GM23338 (cell line): Measurements from ENCODE around the gene MOCOS. TPM values are rescaled to one million over a fixed set of nuclear protein-coding genes. Genes with fewer than 3 reads are reported as not detected.

Experiments used
- ATAC-seq: fragments of 200-7000 bp; cut with Tn5 transposase; 3 replicates; pipeline ENCODE4 v1.9.1; 2020
- DNase-seq: peaks from one replicate; pipeline ENCODE4 v3.0.0-alpha.2; 2015; ENCODE audit warnings: low spot score
- H2AFZ ChIP-seq: fragments of 200-600 bp; sonication (generic); 2 replicates; pipeline ENCODE4 v1.8.0; 2016; ENCODE audit warnings: antibody characterized with exemption, mild to moderate bottlenecking, moderate library complexity
- H3F3A ChIP-seq: fragments of 200-600 bp; sonication (generic); replicated peaks from 2 replicates; pipeline ENCODE4 v1.8.0; 2017; ENCODE audit warnings: antibody characterized with exemption, mixed run types, low read depth
- H3K27ac ChIP-seq: fragments of 200-600 bp; sonication (generic); 2 replicates; pipeline ENCODE4 v1.6.1; 2016; ENCODE audit warnings: low read depth
- H3K27me3 ChIP-seq: fragments of 200-600 bp; sonication (generic); 2 replicates; pipeline ENCODE4 v1.8.0; 2016; ENCODE audit warnings: mild to moderate bottlenecking, mixed run types, moderate library complexity; ENCODE audit not compliant: insufficient read depth
- H3K36me3 ChIP-seq: fragments of 200-600 bp; sonication (generic); 2 replicates; pipeline ENCODE4 v1.8.0; 2016; ENCODE audit warnings: mild to moderate bottlenecking; ENCODE audit not compliant: insufficient read depth
- H3K4me1 ChIP-seq: fragments of 200-600 bp; sonication (generic); 2 replicates; pipeline ENCODE4 v1.8.0; 2016; ENCODE audit warnings: mild to moderate bottlenecking, moderate library complexity; ENCODE audit not compliant: insufficient read depth
- H3K4me2 ChIP-seq: fragments of 200-600 bp; sonication (generic); 2 replicates; pipeline ENCODE4 v1.7.1; 2017; ENCODE audit warnings: mixed run types
- H3K4me3 ChIP-seq: fragments of 200-600 bp; sonication (generic); 2 replicates; pipeline ENCODE4 v1.6.1; 2016; ENCODE audit warnings: mixed run types
- H3K79me2 ChIP-seq: fragments of 200-600 bp; sonication (generic); replicated peaks from 2 replicates; pipeline ENCODE4 v1.8.0; 2017; ENCODE audit warnings: mild to moderate bottlenecking; ENCODE audit not compliant: insufficient read depth
- H3K9me2 ChIP-seq: fragments of 200-600 bp; sonication (generic); 2 replicates; pipeline ENCODE4 v1.8.0; 2017; ENCODE audit not compliant: insufficient read depth
- H4K20me1 ChIP-seq: fragments of 200-600 bp; sonication (generic); replicated peaks from 2 replicates; pipeline ENCODE4 v1.8.0; 2017; ENCODE audit warnings: mild to moderate bottlenecking; ENCODE audit not compliant: insufficient read depth
- H3K27ac Mint-ChIP-seq: 2 replicates; pipeline ENCODE4 v1.8.0; 2020; ENCODE audit warnings: inconsistent platforms, mild to moderate bottlenecking, moderate library complexity, mixed read lengths
- H3K27me3 Mint-ChIP-seq: 3 replicates; pipeline ENCODE4 v1.8.0; 2022; ENCODE audit warnings: low read depth, mild to moderate bottlenecking, moderate library complexity, mixed read lengths, inconsistent platforms; ENCODE audit not compliant: insufficient read depth, poor library complexity
- H3K36me3 Mint-ChIP-seq: 3 replicates; pipeline ENCODE4 v1.8.0; 2021; ENCODE audit warnings: low read depth, mild to moderate bottlenecking, inconsistent platforms, moderate library complexity, mixed read lengths
- H3K4me1 Mint-ChIP-seq: 3 replicates; pipeline ENCODE4 v1.8.0; 2020; ENCODE audit warnings: mild to moderate bottlenecking, inconsistent platforms, mixed read lengths
- H3K4me3 Mint-ChIP-seq: 3 replicates; pipeline ENCODE4 v1.8.0; 2021; ENCODE audit warnings: moderate library complexity, mild to moderate bottlenecking, inconsistent platforms, mixed read lengths
- H3K9me3 Mint-ChIP-seq: 3 replicates; pipeline ENCODE4 v1.8.0; 2020; ENCODE audit warnings: moderate library complexity, mild to moderate bottlenecking, inconsistent platforms, mixed read lengths
- CREB1 ChIP-seq: fragments of 250-450 bp; sonication (Bioruptor Pico); IDR thresholded peaks from 2 replicates; pipeline ENCODE4 v1.5.0; 2020; ENCODE audit warnings: low read depth, mild to moderate bottlenecking, moderate library complexity
- EZH2 ChIP-seq: fragments of 200-600 bp; sonication (generic); IDR thresholded peaks from one replicate; pipeline ENCODE4 v1.8.0; 2017; ENCODE audit warnings: antibody characterized with exemption, mild to moderate bottlenecking, low read depth; ENCODE audit not compliant: unreplicated experiment
- EZH2phosphoT487 ChIP-seq: fragments of 200-600 bp; sonication (generic); IDR thresholded peaks from one replicate; pipeline ENCODE4 v1.8.1; 2018; ENCODE audit warnings: antibody characterized with exemption; ENCODE audit not compliant: unreplicated experiment
- JUNB ChIP-seq: IDR thresholded peaks from one replicate; pipeline ENCODE4 v1.6.1; 2016; ENCODE audit warnings: antibody characterized with exemption; ENCODE audit not compliant: unreplicated experiment
- STAT1 ChIP-seq: IDR thresholded peaks from one replicate; pipeline ENCODE4 v1.6.1; 2016; ENCODE audit warnings: antibody characterized with exemption; ENCODE audit not compliant: unreplicated experiment
- ZNF114 ChIP-seq: fragments of 250-450 bp; sonication (Bioruptor Pico); IDR thresholded peaks from 2 replicates; pipeline ENCODE4 v1.5.0; 2020; ENCODE audit warnings: mild to moderate bottlenecking, moderate library complexity
- ZNF331 ChIP-seq: fragments of 250-450 bp; sonication (Bioruptor Pico); IDR thresholded peaks from 2 replicates; pipeline ENCODE4 v1.5.0; 2020; ENCODE audit warnings: low read depth, mild to moderate bottlenecking, moderate library complexity
- polyA plus RNA-seq: library from polyadenylated mRNA; unstranded; fragments of >200 nt; fragmentation: Nextera tagmentation; extraction: Ambion mirVana; gene quantifications from 2 replicates; pipeline ENCODE4 v1.2.1, GENCODE V29; 2016
- total RNA-seq: library from RNA; depleted of rRNA; stranded (reverse); fragments of >200 nt; shearing (Covaris generic); gene quantifications from 2 replicates; pipeline ENCODE4 v1.2.3, GENCODE V29; 2014
- TF ChIP-seq, protein P1 (sequence below): fragments of 250-450 bp; sonication (Bioruptor Pico); IDR thresholded peaks from 2 replicates; pipeline ENCODE4 v1.5.0; 2020; ENCODE audit warnings: mild to moderate bottlenecking, moderate library complexity
- TF ChIP-seq, protein P2 (sequence below), 2 experiments: fragments of 200-600 bp in 1 of 2; sonication (generic) in 1 of 2; conservative IDR thresholded peaks; 2 replicates each; pipeline versions ENCODE4 v1.5.1 to v1.6.1; 2016 to 2017; ENCODE audit warnings: antibody characterized with exemption in 2 of 2, low read depth in 2 of 2, mild to moderate bottlenecking in 2 of 2, moderate library complexity in 1 of 2
- TF ChIP-seq, protein P3 (sequence below): IDR thresholded peaks from 2 replicates; pipeline ENCODE4 v1.6.1; 2016; ENCODE audit warnings: antibody characterized with exemption

Gene MOCOS
- total and polyA plus RNA-seq, 2 experiments from 2014 or later: 3.9 to 7.2 TPM

GRCh38 chr18:36185901-36186460 lies 1.3 kb upstream of the MOCOS start (continued):
- TF ChIP-seq, protein P1, sequence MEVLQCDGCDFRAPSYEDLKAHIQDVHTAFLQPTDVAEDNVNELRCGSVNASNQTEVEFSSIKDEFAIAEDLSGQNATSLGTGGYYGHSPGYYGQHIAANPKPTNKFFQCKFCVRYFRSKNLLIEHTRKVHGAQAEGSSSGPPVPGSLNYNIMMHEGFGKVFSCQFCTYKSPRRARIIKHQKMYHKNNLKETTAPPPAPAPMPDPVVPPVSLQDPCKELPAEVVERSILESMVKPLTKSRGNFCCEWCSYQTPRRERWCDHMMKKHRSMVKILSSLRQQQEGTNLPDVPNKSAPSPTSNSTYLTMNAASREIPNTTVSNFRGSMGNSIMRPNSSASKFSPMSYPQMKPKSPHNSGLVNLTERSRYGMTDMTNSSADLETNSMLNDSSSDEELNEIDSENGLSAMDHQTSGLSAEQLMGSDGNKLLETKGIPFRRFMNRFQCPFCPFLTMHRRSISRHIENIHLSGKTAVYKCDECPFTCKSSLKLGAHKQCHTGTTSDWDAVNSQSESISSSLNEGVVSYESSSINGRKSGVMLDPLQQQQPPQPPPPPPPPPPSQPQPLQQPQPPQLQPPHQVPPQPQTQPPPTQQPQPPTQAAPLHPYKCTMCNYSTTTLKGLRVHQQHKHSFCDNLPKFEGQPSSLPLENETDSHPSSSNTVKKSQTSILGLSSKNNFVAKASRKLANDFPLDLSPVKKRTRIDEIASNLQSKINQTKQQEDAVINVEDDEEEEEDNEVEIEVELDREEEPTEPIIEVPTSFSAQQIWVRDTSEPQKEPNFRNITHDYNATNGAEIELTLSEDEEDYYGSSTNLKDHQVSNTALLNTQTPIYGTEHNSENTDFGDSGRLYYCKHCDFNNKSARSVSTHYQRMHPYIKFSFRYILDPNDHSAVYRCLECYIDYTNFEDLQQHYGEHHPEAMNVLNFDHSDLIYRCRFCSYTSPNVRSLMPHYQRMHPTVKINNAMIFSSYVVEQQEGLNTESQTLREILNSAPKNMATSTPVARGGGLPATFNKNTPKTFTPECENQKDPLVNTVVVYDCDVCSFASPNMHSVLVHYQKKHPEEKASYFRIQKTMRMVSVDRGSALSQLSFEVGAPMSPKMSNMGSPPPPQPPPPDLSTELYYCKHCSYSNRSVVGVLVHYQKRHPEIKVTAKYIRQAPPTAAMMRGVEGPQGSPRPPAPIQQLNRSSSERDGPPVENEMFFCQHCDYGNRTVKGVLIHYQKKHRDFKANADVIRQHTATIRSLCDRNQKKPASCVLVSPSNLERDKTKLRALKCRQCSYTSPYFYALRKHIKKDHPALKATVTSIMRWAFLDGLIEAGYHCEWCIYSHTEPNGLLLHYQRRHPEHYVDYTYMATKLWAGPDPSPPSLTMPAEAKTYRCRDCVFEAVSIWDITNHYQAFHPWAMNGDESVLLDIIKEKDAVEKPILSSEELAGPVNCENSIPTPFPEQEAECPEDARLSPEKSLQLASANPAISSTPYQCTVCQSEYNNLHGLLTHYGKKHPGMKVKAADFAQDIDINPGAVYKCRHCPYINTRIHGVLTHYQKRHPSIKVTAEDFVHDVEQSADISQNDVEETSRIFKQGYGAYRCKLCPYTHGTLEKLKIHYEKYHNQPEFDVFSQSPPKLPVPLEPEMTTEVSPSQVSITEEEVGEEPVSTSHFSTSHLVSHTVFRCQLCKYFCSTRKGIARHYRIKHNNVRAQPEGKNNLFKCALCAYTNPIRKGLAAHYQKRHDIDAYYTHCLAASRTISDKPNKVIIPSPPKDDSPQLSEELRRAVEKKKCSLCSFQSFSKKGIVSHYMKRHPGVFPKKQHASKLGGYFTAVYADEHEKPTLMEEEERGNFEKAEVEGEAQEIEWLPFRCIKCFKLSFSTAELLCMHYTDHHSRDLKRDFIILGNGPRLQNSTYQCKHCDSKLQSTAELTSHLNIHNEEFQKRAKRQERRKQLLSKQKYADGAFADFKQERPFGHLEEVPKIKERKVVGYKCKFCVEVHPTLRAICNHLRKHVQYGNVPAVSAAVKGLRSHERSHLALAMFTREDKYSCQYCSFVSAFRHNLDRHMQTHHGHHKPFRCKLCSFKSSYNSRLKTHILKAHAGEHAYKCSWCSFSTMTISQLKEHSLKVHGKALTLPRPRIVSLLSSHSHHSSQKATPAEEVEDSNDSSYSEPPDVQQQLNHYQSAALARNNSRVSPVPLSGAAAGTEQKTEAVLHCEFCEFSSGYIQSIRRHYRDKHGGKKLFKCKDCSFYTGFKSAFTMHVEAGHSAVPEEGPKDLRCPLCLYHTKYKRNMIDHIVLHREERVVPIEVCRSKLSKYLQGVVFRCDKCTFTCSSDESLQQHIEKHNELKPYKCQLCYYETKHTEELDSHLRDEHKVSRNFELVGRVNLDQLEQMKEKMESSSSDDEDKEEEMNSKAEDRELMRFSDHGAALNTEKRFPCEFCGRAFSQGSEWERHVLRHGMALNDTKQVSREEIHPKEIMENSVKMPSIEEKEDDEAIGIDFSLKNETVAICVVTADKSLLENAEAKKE (CRISPR knock-in tag): no peak
- TF ChIP-seq EZH2phosphoT487: no peak

GRCh38 chr18:36186461-36187192 lies 670 bp upstream of the MOCOS start:
- DNase-seq (peak; percentile 73), ATAC-seq (peak; percentile 31)
- TF ChIP-seq ZNF331 (no peak), CREB1 (no peak), JUNB (no peak), ZNF114 (CRISPR knock-in tag) (no peak), EZH2 (no peak), EZH2phosphoT487 (no peak), STAT1 (no peak)
- TF ChIP-seq, protein P2, sequence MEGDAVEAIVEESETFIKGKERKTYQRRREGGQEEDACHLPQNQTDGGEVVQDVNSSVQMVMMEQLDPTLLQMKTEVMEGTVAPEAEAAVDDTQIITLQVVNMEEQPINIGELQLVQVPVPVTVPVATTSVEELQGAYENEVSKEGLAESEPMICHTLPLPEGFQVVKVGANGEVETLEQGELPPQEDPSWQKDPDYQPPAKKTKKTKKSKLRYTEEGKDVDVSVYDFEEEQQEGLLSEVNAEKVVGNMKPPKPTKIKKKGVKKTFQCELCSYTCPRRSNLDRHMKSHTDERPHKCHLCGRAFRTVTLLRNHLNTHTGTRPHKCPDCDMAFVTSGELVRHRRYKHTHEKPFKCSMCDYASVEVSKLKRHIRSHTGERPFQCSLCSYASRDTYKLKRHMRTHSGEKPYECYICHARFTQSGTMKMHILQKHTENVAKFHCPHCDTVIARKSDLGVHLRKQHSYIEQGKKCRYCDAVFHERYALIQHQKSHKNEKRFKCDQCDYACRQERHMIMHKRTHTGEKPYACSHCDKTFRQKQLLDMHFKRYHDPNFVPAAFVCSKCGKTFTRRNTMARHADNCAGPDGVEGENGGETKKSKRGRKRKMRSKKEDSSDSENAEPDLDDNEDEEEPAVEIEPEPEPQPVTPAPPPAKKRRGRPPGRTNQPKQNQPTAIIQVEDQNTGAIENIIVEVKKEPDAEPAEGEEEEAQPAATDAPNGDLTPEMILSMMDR (conservative IDR thresholded peaks at IDR 0.05; ENCODE audit: low read depth in 2 of 2): no peak
- TF ChIP-seq, protein P3, sequence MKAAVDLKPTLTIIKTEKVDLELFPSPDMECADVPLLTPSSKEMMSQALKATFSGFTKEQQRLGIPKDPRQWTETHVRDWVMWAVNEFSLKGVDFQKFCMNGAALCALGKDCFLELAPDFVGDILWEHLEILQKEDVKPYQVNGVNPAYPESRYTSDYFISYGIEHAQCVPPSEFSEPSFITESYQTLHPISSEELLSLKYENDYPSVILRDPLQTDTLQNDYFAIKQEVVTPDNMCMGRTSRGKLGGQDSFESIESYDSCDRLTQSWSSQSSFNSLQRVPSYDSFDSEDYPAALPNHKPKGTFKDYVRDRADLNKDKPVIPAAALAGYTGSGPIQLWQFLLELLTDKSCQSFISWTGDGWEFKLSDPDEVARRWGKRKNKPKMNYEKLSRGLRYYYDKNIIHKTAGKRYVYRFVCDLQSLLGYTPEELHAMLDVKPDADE: no peak

More at GRCh38 chr18:36186461-36187192, 670 bp upstream of the MOCOS start:
- Mint-ChIP-seq H3K36me3 (peaks cover 15% of the 10 kb centered on the region), H3K9me3 (no peaks in the 10 kb centered on the region), H3K4me1 (peaks cover 36% of the 10 kb centered on the region), H3K27ac (no peak overlapping the region), H3K4me3 (peak overlapping the region; percentile 79), H3K27me3 (peaks cover 31% of the 10 kb centered on the region)
- H3K4me1 ChIP-seq: peaks cover 14% of the 10 kb centered on the region
- no peaks in the 10 kb centered on the region for H3K9me2 ChIP-seq
- H4K20me1 ChIP-seq: peaks cover 16% of the 10 kb centered on the region
- no peaks in the 10 kb centered on the region for H3K36me3 ChIP-seq
- H3K79me2 ChIP-seq: peaks cover 11% of the 10 kb centered on the region; the same call in 1 of the 2 replicates
- H2AFZ ChIP-seq: peak overlapping the region; percentile 99
- peaks cover 9% of the 10 kb centered on the region; the same call in 1 of the 2 replicates for H3F3A ChIP-seq
- peaks cover 44% of the 10 kb centered on the region for H3K27me3 ChIP-seq
- H3K27ac ChIP-seq: no peak overlapping the region
- peak overlapping the region; percentile 99 for H3K4me2 ChIP-seq
- H3K4me3 ChIP-seq: peak overlapping the region; percentile 87
